ENCODE data around the gene RFNG. TPM values are rescaled to one million over a fixed set of nuclear protein-coding genes. Genes with fewer than 3 reads are reported as not detected.

The RFNG gene
- total and polyA plus RNA-seq, 2 of the 13 experiments (the other 11 are each of a cell fraction or from before 2014, with no cell fraction given), result 61.4 to 64.0 TPM

DNA sequence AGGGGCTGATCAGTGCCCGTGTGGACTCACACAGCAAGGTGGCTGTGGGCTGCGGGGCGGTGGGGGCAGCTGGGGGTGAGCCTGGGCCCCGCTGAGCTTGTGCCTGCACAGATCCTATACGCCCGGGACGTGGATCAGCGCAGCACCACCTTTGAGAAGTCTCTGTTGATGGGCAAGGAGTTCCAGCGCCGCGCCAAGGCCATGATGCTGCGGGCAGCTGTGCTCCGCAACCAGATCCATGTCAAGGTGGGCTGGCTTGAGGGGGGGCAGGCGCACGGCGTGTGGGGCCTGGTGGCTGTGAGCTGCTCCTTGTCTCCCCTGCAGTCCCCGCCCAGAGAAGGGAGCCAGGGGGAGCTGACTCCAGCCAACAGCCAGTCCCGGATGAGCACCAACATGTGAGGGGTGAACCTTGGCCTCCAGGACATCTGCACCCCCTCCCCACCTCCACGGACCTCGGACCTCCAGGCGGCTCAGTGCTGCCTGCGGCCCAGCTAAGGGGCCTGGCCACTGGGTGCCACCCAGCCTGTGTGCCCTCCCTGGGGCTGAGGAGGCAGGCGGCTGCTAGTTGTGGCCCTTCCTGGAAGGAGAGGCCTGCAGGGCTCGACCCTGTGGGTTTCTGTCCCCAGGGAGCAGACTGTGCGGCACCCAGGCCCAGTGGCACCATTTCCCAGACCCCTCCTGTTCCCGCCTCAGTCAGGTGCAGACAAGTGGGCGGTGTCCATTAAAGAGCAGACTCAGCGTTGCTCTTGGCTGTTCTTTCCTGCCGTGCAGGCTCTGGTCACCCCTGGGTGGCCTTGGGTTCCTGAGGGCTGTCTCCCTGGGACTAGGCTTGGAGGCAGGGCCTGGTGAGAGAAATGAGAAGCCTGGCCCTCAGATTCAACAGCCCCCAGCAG, 5.4 kb upstream of the RFNG start (continued):
- peak; percentile 99 for TF ChIP-seq HNRNPL (IDR thresholded peaks at IDR 0.05; ENCODE audit: low read depth, low read length)
- TF ChIP-seq, protein P1, sequence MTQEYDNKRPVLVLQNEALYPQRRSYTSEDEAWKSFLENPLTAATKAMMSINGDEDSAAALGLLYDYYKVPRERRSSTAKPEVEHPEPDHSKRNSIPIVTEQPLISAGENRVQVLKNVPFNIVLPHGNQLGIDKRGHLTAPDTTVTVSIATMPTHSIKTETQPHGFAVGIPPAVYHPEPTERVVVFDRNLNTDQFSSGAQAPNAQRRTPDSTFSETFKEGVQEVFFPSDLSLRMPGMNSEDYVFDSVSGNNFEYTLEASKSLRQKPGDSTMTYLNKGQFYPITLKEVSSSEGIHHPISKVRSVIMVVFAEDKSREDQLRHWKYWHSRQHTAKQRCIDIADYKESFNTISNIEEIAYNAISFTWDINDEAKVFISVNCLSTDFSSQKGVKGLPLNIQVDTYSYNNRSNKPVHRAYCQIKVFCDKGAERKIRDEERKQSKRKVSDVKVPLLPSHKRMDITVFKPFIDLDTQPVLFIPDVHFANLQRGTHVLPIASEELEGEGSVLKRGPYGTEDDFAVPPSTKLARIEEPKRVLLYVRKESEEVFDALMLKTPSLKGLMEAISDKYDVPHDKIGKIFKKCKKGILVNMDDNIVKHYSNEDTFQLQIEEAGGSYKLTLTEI (CRISPR knock-in tag; conservative IDR thresholded peaks at IDR 0.05), result no peak
- no peak for TF ChIP-seq HOXA9 (CRISPR knock-in tag; IDR thresholded peaks at IDR 0.05; ENCODE audit: borderline replicate concordance)
- TF ChIP-seq KDM3A (CRISPR knock-in tag; IDR thresholded peaks at IDR 0.05; ENCODE audit: low read depth), result no peak; the same call in 1 of the 2 replicates
- TF ChIP-seq RCOR2 (CRISPR knock-in tag; IDR thresholded peaks at IDR 0.05), result no peak
- TF ChIP-seq SP2 (CRISPR knock-in tag; IDR thresholded peaks at IDR 0.05), result no peak; the same call in 1 of the 2 replicates
- no peak for TF ChIP-seq NCOA5 (CRISPR knock-in tag; IDR thresholded peaks at IDR 0.05)
- TF ChIP-seq, protein P2, sequence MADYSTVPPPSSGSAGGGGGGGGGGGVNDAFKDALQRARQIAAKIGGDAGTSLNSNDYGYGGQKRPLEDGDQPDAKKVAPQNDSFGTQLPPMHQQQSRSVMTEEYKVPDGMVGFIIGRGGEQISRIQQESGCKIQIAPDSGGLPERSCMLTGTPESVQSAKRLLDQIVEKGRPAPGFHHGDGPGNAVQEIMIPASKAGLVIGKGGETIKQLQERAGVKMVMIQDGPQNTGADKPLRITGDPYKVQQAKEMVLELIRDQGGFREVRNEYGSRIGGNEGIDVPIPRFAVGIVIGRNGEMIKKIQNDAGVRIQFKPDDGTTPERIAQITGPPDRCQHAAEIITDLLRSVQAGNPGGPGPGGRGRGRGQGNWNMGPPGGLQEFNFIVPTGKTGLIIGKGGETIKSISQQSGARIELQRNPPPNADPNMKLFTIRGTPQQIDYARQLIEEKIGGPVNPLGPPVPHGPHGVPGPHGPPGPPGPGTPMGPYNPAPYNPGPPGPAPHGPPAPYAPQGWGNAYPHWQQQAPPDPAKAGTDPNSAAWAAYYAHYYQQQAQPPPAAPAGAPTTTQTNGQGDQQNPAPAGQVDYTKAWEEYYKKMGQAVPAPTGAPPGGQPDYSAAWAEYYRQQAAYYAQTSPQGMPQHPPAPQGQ (CRISPR knock-in tag; IDR thresholded peaks at IDR 0.05; ENCODE audit: borderline replicate concordance), result no peak
- peak; percentile 89 for TF ChIP-seq TBX2 (CRISPR knock-in tag; IDR thresholded peaks at IDR 0.05; ENCODE audit: borderline replicate concordance)
- no peak for TF ChIP-seq TCF12 (IDR thresholded peaks at IDR 0.05)
- peak; percentile 83; the same call in 1 of the 2 replicates for TF ChIP-seq TCF12 (CRISPR knock-in tag; IDR thresholded peaks at IDR 0.05)
- TF ChIP-seq ZBTB1 (CRISPR knock-in tag; IDR thresholded peaks at IDR 0.05; ENCODE audit: borderline replicate concordance), result 0 out of 2 replicates have a peak, but pooled peaks have one; percentile 24
- TF ChIP-seq NFIB (CRISPR knock-in tag; IDR thresholded peaks at IDR 0.05; ENCODE audit: borderline replicate concordance), result no peak
- peak; percentile 94 for TF ChIP-seq AGO2 (optimal IDR thresholded peaks at IDR 0.05; ENCODE audit: low read depth, low read length)
- no peak; the same call in 1 of the 2 replicates for TF ChIP-seq CBX5 (CRISPR knock-in tag; IDR thresholded peaks at IDR 0.05; ENCODE audit: borderline replicate concordance)
- TF ChIP-seq YEATS2 (CRISPR knock-in tag; IDR thresholded peaks at IDR 0.05; ENCODE audit: borderline replicate concordance), result peak; percentile 44; the same call in 1 of the 2 replicates
- TF ChIP-seq SP5 (CRISPR knock-in tag; IDR thresholded peaks at IDR 0.05; ENCODE audit: borderline replicate concordance, low read depth), result peak; percentile 64
- TF ChIP-seq MAFG (CRISPR knock-in tag; IDR thresholded peaks at IDR 0.05), result 0 out of 2 replicates have a peak, but pooled peaks have one; percentile 54
- TF ChIP-seq ZNF33A (CRISPR knock-in tag; IDR thresholded peaks at IDR 0.05; ENCODE audit: borderline replicate concordance), result no peak
- TF ChIP-seq, protein P3, sequence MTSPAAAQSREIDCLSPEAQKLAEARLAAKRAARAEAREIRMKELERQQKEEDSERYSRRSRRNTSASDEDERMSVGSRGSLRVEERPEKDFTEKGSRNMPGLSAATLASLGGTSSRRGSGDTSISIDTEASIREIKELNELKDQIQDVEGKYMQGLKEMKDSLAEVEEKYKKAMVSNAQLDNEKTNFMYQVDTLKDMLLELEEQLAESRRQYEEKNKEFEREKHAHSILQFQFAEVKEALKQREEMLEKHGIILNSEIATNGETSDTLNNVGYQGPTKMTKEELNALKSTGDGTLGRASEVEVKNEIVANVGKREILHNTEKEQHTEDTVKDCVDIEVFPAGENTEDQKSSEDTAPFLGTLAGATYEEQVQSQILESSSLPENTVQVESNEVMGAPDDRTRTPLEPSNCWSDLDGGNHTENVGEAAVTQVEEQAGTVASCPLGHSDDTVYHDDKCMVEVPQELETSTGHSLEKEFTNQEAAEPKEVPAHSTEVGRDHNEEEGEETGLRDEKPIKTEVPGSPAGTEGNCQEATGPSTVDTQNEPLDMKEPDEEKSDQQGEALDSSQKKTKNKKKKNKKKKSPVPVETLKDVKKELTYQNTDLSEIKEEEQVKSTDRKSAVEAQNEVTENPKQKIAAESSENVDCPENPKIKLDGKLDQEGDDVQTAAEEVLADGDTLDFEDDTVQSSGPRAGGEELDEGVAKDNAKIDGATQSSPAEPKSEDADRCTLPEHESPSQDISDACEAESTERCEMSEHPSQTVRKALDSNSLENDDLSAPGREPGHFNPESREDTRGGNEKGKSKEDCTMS (CRISPR knock-in tag; conservative IDR thresholded peaks at IDR 0.05), result no peak
- TF ChIP-seq, protein P4, sequence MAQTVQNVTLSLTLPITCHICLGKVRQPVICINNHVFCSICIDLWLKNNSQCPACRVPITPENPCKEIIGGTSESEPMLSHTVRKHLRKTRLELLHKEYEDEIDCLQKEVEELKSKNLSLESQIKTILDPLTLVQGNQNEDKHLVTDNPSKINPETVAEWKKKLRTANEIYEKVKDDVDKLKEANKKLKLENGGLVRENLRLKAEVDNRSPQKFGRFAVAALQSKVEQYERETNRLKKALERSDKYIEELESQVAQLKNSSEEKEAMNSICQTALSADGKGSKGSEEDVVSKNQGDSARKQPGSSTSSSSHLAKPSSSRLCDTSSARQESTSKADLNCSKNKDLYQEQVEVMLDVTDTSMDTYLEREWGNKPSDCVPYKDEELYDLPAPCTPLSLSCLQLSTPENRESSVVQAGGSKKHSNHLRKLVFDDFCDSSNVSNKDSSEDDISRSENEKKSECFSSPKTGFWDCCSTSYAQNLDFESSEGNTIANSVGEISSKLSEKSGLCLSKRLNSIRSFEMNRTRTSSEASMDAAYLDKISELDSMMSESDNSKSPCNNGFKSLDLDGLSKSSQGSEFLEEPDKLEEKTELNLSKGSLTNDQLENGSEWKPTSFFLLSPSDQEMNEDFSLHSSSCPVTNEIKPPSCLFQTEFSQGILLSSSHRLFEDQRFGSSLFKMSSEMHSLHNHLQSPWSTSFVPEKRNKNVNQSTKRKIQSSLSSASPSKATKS (CRISPR knock-in tag; IDR thresholded peaks at IDR 0.05), result no peak
